ENCODE results near the gene GRB2.

The GRB2 gene

GRCh38 chr17:75271955-75272847, 133.3 kb downstream of the GRB2 start:
- no peak for DNase-seq

GRCh38 chr17:75271233-75271954, 134.1 kb downstream of the GRB2 start:
- peak; percentile 49 for DNase-seq

GRCh38 chr17:75270966-75271232, 134.6 kb downstream of the GRB2 start, which contains the start of gene MIF4GD:
MIF4GD (minus strand) TSS chr17:75271231; CDS start chr17:75270195, 1,036 bp downstream.
- no peak for DNase-seq

GRCh38 chr17:75270218-75270965, 135.1 kb downstream of the GRB2 start:
- peak; percentile 61 for DNase-seq

- DNase-seq: peak; percentile 61
These were observed 135.6 kb downstream of the GRB2 start for GRCh38 chr17:75269844-75270217.

Data from NCI-H2227 treated with DMSO at 0.1 percent for 48 hours (cell line).